Liver (tissue), 9 donors: ENCODE results near the gene PPM1G. TPM values are rescaled to one million over a fixed set of nuclear protein-coding genes. Genes with fewer than 3 reads are reported as not detected.

Experiments
- DNase-seq: peaks from one replicate; pipeline ENCODE4 v3.0.0-alpha.2; 2017; ENCODE audit warnings: low spot score
- H3K27ac ChIP-seq, 2 donors: one replicate each; pipeline ENCODE4 v1.7.0; 2013; ENCODE audit warnings: inconsistent platforms in 2 of 2, low read length in 2 of 2, control low read depth in 1 of 2, low read depth in 1 of 2, mild to moderate bottlenecking in 1 of 2
- H3K27me3 ChIP-seq, 4 donors: one replicate each; pipeline versions ENCODE4 v1.6.1 to v1.7.0; 2013; ENCODE audit warnings: low read length in 3 of 4, inconsistent platforms in 1 of 4, mild to moderate bottlenecking in 1 of 4, moderate library complexity in 1 of 4; ENCODE audit not compliant: control insufficient read depth in 4 of 4, insufficient read depth in 4 of 4
- H3K36me3 ChIP-seq, 4 donors: one replicate each; pipeline versions ENCODE4 v1.6.1 to v1.7.0; 2013; ENCODE audit warnings: low read length in 3 of 4, mild to moderate bottlenecking in 3 of 4, low read depth in 1 of 4, moderate library complexity in 1 of 4; ENCODE audit not compliant: control insufficient read depth in 4 of 4, insufficient read depth in 3 of 4
- H3K4me1 ChIP-seq, 4 donors: one replicate each; pipeline versions ENCODE4 v1.6.1 to v1.7.0; 2013; ENCODE audit warnings: low read length in 3 of 4, mild to moderate bottlenecking in 3 of 4, moderate library complexity in 1 of 4; ENCODE audit not compliant: control insufficient read depth in 4 of 4, insufficient read depth in 4 of 4
- H3K4me3 ChIP-seq, 3 donors: one replicate each; pipeline versions ENCODE4 v1.6.1 to v1.7.0; 2013; ENCODE audit warnings: low read length in 3 of 3, control low read depth in 1 of 3, low read depth in 1 of 3, mild to moderate bottlenecking in 1 of 3
- H3K9ac ChIP-seq, 2 donors: one replicate each; pipeline ENCODE4 v1.7.0; 2013; ENCODE audit warnings: low read length in 2 of 2, mild to moderate bottlenecking in 2 of 2, moderate library complexity in 2 of 2, control low read depth in 1 of 2, low read depth in 1 of 2
- H3K9me3 ChIP-seq, 4 donors: one replicate each; pipeline versions ENCODE4 v1.6.1 to v1.7.0; 2013; ENCODE audit warnings: low read length in 3 of 4; ENCODE audit not compliant: control insufficient read depth in 4 of 4
- EGR1 ChIP-seq, 2 donors: IDR thresholded peaks; 2 replicates each; pipeline ENCODE4 v1.6.1; 2016 to 2018; ENCODE audit warnings: antibody characterized with exemption in 2 of 2, low read depth in 2 of 2
- FOXA1 ChIP-seq: IDR thresholded peaks from 2 replicates; pipeline ENCODE4 v1.6.1; 2016; ENCODE audit warnings: antibody characterized with exemption
- FOXA2 ChIP-seq: IDR thresholded peaks from 2 replicates; pipeline ENCODE4 v1.6.1; 2016; ENCODE audit warnings: antibody characterized with exemption
- GABPA ChIP-seq, 2 donors: IDR thresholded peaks in 1 of 2; conservative IDR thresholded peaks in 1 of 2; 2 replicates each; pipeline ENCODE4 v1.6.1; 2016; ENCODE audit warnings: antibody characterized with exemption in 2 of 2, mild to moderate bottlenecking in 1 of 2, moderate library complexity in 1 of 2
- HNF4A ChIP-seq, 2 donors: conservative IDR thresholded peaks; 2 replicates each; pipeline ENCODE4 v1.6.1; 2016; ENCODE audit warnings: antibody characterized with exemption in 2 of 2, mild to moderate bottlenecking in 2 of 2
- JUND ChIP-seq, 2 donors: IDR thresholded peaks; 2 replicates each; pipeline ENCODE4 v1.6.1; 2016; ENCODE audit warnings: antibody characterized with exemption in 2 of 2
- MAX ChIP-seq: IDR thresholded peaks from 2 replicates; pipeline ENCODE4 v1.6.1; 2016; ENCODE audit warnings: antibody characterized with exemption
- NR2F2 ChIP-seq: IDR thresholded peaks from 2 replicates; pipeline ENCODE4 v1.6.1; 2016; ENCODE audit warnings: antibody characterized with exemption
- RAD21 ChIP-seq, 2 donors: IDR thresholded peaks; 2 replicates each; pipeline ENCODE4 v1.6.1; 2016; ENCODE audit warnings: antibody characterized with exemption in 2 of 2, mild to moderate bottlenecking in 2 of 2
- RXRA ChIP-seq, 2 donors: IDR thresholded peaks; 2 replicates each; pipeline ENCODE4 v1.6.1; 2017 to 2018; ENCODE audit warnings: antibody characterized with exemption in 2 of 2, mild to moderate bottlenecking in 1 of 2
- TAF1 ChIP-seq: conservative IDR thresholded peaks from 2 replicates; pipeline ENCODE4 v1.6.1; 2016; ENCODE audit warnings: antibody characterized with exemption, mild to moderate bottlenecking
- YY1 ChIP-seq: IDR thresholded peaks from 2 replicates; pipeline ENCODE4 v1.6.1; 2016; ENCODE audit warnings: antibody characterized with exemption, mild to moderate bottlenecking
- WGBS: extraction: QIAGEN DNeasy Blood & Tissue Kit; methylation state at CpG from one replicate; pipeline ENCODE4 v1.1.7; 2013; 5-methylcytosine and 5-hydroxymethylcytosine counted together
- polyA plus RNA-seq, 2 donors: library from polyadenylated mRNA; stranded (reverse) in 1 of 2; unstranded in 1 of 2; fragments of 200-250 nt in 1 of 2; fragments of >200 nt in 1 of 2; fragmentation: Nextera tagmentation in 1 of 2; extraction: Ambion mirVana in 1 of 2; gene quantifications; one replicate each; pipeline versions ENCODE4 v1.2.1 to v1.2.3, GENCODE V29; 2013 to 2015
- total RNA-seq, 2 donors: library from RNA; depleted of rRNA; stranded (reverse); fragments of >200 nt; gene quantifications; one replicate each; pipeline ENCODE4 v1.2.3, GENCODE V29; 2014
- TF ChIP-seq, protein P1 (sequence below): fragments of 150-350 bp; IDR thresholded peaks from 2 replicates; pipeline ENCODE4 v1.5.1; 2017; ENCODE audit warnings: improper control_type of control experiment, low read depth, low read length; ENCODE audit not compliant: missing input control
- TF ChIP-seq, protein P2 (sequence below): IDR thresholded peaks from 2 replicates; pipeline ENCODE4 v1.6.1; 2016; ENCODE audit warnings: antibody characterized with exemption
- TF ChIP-seq, protein P3 (sequence below): IDR thresholded peaks from 2 replicates; pipeline ENCODE4 v1.6.1; 2016; ENCODE audit warnings: antibody characterized with exemption
- TF ChIP-seq, protein P4 (sequence below): IDR thresholded peaks from 2 replicates; pipeline ENCODE4 v1.6.1; 2016; ENCODE audit warnings: antibody characterized with exemption, mild to moderate bottlenecking
- donor health status: healthy.
- donor health status: healthy.
- donor health status: healthy.
- donor health status: healthy.
- donor health status: healthy.

The PPM1G gene
- total and polyA plus RNA-seq, 4 donors, result 26.4 to 45.5 (median 33.1) TPM

DNA sequence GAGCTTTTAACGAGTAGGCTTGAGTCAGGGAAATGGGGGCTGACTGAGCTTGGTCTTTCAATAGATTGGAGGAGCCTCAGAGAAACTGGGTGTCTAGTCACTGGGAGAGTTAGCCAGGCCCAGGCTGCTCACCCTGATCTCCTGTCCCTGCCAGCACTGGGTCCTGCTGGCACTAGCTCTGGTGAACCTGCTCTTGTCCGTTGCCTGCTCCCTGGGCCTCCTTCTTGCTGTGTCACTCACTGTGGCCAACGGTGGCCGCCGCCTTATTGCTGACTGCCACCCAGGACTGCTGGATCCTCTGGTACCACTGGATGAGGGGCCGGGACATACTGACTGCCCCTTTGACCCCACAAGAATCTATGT, 33.5 kb upstream of the PPM1G start:
- TF ChIP-seq RXRA (IDR thresholded peaks at IDR 0.05), result no peak
- TF ChIP-seq, protein P1, sequence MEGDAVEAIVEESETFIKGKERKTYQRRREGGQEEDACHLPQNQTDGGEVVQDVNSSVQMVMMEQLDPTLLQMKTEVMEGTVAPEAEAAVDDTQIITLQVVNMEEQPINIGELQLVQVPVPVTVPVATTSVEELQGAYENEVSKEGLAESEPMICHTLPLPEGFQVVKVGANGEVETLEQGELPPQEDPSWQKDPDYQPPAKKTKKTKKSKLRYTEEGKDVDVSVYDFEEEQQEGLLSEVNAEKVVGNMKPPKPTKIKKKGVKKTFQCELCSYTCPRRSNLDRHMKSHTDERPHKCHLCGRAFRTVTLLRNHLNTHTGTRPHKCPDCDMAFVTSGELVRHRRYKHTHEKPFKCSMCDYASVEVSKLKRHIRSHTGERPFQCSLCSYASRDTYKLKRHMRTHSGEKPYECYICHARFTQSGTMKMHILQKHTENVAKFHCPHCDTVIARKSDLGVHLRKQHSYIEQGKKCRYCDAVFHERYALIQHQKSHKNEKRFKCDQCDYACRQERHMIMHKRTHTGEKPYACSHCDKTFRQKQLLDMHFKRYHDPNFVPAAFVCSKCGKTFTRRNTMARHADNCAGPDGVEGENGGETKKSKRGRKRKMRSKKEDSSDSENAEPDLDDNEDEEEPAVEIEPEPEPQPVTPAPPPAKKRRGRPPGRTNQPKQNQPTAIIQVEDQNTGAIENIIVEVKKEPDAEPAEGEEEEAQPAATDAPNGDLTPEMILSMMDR, result no peak
- no peak for TF ChIP-seq GABPA (IDR thresholded peaks at IDR 0.05 in 1 of 2, conservative IDR thresholded peaks at IDR 0.05 in 1 of 2)
- no peak for TF ChIP-seq JUND (IDR thresholded peaks at IDR 0.05)
- TF ChIP-seq, protein P2, sequence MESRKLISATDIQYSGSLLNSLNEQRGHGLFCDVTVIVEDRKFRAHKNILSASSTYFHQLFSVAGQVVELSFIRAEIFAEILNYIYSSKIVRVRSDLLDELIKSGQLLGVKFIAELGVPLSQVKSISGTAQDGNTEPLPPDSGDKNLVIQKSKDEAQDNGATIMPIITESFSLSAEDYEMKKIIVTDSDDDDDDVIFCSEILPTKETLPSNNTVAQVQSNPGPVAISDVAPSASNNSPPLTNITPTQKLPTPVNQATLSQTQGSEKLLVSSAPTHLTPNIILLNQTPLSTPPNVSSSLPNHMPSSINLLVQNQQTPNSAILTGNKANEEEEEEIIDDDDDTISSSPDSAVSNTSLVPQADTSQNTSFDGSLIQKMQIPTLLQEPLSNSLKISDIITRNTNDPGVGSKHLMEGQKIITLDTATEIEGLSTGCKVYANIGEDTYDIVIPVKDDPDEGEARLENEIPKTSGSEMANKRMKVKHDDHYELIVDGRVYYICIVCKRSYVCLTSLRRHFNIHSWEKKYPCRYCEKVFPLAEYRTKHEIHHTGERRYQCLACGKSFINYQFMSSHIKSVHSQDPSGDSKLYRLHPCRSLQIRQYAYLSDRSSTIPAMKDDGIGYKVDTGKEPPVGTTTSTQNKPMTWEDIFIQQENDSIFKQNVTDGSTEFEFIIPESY, result no peak
- no peak for TF ChIP-seq MAX
- no peak for TF ChIP-seq YY1
- TF ChIP-seq, protein P3, sequence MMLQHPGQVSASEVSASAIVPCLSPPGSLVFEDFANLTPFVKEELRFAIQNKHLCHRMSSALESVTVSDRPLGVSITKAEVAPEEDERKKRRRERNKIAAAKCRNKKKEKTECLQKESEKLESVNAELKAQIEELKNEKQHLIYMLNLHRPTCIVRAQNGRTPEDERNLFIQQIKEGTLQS, result no peak
- TF ChIP-seq EGR1 (IDR thresholded peaks at IDR 0.05; ENCODE audit: low read depth in 2 of 2), result no peak
- TF ChIP-seq TAF1, result no peak
- TF ChIP-seq, protein P4, sequence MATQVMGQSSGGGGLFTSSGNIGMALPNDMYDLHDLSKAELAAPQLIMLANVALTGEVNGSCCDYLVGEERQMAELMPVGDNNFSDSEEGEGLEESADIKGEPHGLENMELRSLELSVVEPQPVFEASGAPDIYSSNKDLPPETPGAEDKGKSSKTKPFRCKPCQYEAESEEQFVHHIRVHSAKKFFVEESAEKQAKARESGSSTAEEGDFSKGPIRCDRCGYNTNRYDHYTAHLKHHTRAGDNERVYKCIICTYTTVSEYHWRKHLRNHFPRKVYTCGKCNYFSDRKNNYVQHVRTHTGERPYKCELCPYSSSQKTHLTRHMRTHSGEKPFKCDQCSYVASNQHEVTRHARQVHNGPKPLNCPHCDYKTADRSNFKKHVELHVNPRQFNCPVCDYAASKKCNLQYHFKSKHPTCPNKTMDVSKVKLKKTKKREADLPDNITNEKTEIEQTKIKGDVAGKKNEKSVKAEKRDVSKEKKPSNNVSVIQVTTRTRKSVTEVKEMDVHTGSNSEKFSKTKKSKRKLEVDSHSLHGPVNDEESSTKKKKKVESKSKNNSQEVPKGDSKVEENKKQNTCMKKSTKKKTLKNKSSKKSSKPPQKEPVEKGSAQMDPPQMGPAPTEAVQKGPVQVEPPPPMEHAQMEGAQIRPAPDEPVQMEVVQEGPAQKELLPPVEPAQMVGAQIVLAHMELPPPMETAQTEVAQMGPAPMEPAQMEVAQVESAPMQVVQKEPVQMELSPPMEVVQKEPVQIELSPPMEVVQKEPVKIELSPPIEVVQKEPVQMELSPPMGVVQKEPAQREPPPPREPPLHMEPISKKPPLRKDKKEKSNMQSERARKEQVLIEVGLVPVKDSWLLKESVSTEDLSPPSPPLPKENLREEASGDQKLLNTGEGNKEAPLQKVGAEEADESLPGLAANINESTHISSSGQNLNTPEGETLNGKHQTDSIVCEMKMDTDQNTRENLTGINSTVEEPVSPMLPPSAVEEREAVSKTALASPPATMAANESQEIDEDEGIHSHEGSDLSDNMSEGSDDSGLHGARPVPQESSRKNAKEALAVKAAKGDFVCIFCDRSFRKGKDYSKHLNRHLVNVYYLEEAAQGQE, result no peak
- TF ChIP-seq FOXA1, result no peak
- Histone ChIP-seq H3K9me3 (no peaks in the 10 kb centered on the region), H3K27me3 (no peaks in the 10 kb centered on the region), H3K36me3 (peaks cover 9 to 45% (median 30%) of the 10 kb centered on the region in 4 donors), H3K4me1 (peaks cover 3 to 10% (median 6%) of the 10 kb centered on the region in 4 donors), H3K9ac (no peak overlapping the region), H3K27ac (no peak overlapping the region), H3K4me3 (no peak overlapping the region)
- peak; percentile 53 for DNase-seq
- 82% methylated on average over 6 of the region's 6 CpGs for WGBS

DNA sequence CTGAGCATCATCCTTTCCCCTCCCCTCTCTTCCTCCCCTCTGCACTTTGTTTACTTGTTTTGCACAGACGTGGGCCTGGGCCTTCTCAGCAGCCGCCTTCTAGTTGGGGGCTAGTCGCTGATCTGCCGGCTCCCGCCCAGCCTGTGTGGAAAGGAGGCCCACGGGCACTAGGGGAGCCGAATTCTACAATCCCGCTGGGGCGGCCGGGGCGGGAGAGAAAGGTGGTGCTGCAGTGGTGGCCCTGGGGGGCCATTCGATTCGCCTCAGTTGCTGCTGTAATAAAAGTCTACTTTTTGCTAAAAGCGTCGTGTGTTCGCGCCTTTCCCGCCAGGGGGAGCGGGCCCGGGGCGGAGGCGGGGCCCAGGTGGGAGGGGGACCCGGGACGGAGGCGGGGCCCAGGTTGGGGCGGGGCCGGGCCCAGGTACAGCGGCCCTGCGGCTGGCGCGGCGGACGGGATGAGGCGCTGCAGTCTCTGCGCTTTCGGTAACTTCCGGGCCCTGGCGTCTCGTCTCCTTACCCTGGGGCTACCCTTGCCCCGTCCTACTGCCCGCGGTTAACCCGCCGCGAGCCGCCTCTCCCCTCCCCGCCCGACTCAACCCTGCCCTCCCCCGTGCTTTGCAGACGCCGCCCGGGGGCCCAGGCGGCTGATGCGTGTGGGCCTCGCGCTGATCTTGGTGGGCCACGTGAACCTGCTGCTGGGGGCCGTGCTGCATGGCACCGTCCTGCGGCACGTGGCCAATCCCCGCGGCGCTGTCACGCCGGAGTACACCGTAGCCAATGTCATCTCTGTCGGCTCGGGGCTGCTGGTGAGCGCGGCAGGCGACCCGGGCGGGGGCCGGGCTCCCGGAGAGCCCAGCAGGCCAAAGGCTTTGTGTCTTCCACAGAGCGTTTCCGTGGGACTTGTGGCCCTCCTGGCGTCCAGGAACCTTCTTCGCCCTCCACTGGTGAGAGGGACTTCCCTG, 32.8 kb upstream of the PPM1G start, which contains the start of gene KRTCAP3:
KRTCAP3 (plus strand) TSS at position 424 of the 962 bp plus-strand sequence; CDS start at position 456, 32 bp downstream.
- peaks cover 3 to 10% (median 6%) of the 10 kb centered on the region in 4 donors for H3K4me1 ChIP-seq
- no peaks in the 10 kb centered on the region for H3K27me3 ChIP-seq
- 30% methylated on average over 80 of the region's 80 CpGs for WGBS
- DNase-seq, result peak; percentile 73
- TF ChIP-seq, protein P1, result peak; percentile 28
- no peak for TF ChIP-seq GABPA (IDR thresholded peaks at IDR 0.05 in 1 of 2, conservative IDR thresholded peaks at IDR 0.05 in 1 of 2)
- TF ChIP-seq YY1, result no peak
- TF ChIP-seq, protein P2, result no peak
- no peak for TF ChIP-seq HNF4A (conservative IDR thresholded peaks at IDR 0.05)
- TF ChIP-seq RAD21 (IDR thresholded peaks at IDR 0.05), result peak; percentile 27 to 70
- TF ChIP-seq, protein P3, result no peak
- TF ChIP-seq NR2F2, result no peak
- no peak for TF ChIP-seq FOXA2
- no peaks in the 10 kb centered on the region for H3K9me3 ChIP-seq
- H3K9ac ChIP-seq, result no peak within 1 kb of the TSS
- no peak within 1 kb of the TSS for H3K27ac ChIP-seq
- peak within 1 kb of the TSS in 1 of 3 donors; percentile 49 for H3K4me3 ChIP-seq
- peaks cover 9 to 42% (median 32%) of the 10 kb centered on the region in 4 donors for H3K36me3 ChIP-seq
